GM18519 (cell line): ENCODE measurements around the gene CHST6.
"Not testable (repeated sequence)": the region's sequence is repeated elsewhere in the genome, so short reads cannot be mapped to it uniquely, and the experiment has no call there.

Experiments used
- ATAC-seq: cut with Tn5 transposase; IDR thresholded peaks from one replicate; pipeline ENCODE4 v1.9.1; 2021; ENCODE audit warnings: mild to moderate bottlenecking, moderate library complexity; ENCODE audit not compliant: unreplicated experiment, low FRiP score

CHST6 gene

DNA sequence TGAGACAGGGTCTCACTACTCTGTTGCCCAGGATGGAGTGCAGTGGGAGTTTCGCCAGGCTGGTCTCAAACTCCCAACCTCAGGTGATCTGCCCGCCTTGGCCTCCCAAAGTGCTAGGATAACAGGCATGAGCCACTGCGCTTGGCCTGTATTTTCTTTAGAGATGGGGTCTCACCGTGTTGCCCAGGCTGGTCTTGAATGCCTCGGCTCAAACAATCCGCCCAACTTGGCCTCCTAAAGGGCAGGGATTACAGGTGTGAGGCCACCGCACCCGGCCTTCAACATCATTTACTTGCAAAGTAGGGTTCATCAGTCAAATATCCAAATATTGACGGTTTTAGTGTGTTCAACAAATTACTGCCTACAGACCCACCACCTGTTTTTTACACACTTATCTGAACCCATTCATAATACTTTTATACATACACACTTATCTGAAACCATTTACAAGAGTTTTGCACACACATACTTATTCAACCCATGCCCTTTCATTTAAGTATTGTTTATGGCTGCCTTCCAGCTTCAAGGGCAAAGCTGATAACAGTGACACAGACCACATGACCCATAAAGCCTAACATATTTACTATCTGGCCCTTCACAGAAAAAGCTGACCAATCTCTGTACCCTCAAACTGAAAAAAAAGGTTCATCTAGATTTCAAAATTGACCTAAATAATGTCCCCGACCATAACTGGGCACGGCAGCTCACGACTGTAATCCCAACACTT is 42.6 kb downstream of the CHST6 start:
- ATAC-seq = no peak

DNA sequence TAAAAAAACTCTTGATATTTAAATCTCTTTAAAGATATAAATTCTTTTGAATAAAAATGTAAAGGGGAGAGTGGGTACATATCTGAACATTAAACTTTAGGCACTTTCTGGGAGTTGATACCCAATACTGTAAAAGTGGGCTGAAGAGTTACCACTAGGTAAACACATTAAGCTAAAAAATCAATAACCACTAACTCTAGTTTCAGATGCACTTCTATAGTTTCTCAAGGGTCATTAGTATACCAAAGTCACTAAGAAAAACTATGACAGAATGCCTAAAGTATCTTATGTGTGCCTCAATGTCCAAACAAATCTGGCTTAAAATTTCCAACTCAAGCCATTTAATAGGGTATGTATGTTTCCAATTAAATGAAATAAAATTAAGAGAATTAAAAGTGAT is 48.8 kb downstream of the CHST6 start:
- no peak for ATAC-seq

DNA sequence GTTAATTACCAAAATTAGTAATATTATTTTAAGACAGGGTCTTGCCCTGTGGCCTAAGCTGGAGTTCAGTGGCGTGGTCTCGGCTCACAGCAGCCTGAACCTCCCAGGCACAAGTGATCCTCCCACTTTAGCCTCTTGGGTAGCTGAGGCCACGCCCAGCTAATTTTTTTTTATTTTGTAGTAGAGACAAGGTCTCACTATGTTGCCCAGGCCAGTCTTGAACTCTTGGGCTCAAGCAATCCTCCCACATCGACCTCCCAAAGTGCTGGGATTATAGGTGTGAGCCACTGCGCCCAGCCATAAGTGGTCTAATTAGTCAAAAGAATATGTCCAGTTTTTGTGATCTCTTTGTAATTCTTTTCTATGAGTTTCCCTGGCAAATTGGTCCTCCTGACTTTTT is 49.9 kb downstream of the CHST6 start:
- no peak for ATAC-seq

DNA sequence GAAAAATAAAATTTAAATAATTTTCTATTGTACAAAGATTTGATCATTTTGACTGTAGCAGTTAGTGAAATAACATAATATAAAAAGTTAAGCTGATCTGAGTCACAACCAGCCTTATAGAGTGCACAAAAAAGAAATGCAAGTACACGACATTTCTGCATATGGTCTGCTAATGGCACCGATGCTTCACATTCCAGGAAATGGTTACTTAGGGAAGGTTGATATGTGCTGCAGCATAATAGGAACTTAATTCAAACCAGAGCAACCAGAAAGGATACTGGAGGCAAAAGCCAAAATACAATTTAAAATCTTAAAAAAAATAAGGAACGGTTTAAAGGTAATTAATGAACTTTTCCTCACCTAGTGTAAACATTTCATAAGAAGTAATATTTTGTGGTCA is 51.9 kb downstream of the CHST6 start:
- ATAC-seq = no peak

DNA sequence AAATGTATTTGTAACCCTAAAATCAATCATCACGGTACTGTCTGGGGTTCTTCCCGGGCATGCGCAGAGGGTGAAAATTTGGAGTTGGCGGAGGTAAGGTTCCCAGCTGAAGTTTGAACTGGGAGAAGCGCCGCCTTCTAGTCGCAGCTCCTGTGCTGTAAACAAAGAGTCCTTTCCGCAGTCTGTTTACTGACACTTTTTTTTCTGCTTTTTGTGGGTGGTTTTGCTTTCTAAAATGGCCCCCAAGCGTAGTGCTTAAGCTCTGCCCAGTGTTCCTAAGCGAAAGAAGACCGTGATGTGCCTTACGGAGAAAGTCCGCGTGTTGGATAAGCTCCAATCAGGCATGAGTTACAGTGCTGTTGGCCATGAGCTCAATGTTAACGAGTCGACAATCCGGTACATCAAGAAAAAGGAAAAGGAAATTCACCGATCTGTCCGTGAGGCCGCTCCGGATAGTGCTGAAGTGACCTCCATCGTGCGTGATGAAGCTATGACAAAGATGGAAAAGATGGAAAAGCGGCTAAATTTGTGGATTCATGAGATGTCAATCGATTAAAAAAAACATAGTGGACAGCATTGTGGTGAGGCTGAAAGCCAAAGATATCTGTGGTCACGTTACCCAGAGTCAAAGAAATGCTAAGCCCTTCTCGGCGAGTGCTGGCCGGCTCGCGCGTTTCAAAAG is 61.4 kb downstream of the CHST6 start:
- peak; percentile 45 for ATAC-seq

DNA sequence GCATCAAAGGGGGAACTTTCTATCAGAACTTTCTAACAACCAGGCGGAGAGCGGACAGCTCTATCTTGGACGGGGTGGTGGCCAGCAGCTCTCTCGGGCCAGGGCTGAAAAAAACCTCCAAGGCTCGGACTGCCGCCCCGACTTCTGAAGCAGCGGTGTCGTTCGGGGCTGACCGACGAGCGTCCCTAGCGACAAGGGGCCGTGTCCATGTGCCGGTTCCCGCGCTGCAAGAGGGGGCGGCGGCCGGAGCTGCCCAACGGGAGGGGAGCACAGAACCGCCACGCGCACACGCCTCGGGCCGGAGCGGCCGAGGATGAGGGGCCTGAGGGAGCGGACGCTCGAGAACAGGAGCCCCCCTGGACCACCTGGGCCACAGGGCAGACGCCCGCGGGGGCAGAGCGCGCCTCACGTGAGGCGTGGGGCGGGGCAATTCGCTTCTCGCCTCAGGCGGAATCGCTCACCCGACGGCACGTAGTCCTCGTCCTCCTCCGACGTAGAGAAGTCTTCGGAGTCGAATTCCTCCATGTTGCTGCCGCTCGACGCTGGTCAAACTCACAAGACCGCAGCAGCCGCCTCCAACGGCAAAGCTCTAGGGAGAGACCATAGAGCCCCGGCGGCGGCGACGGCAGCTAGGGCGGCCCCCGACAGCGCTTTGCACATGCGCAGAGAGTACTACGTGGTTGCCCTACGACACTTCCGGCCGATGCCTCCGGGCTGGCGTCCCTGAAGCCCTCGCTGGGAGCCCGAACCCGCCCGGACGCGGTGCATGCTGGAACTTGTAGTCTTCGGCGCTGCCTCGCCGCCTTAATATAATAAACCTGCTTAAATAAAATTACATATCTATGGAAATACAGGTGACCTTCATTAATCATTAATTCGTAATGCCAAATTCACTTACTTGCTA is 62.2 kb downstream of the CHST6 start, which contains the start of gene CFDP1:
CFDP1 (minus strand) TSS at position 676 of the 904 bp plus-strand sequence; CDS start at position 525, 151 bp downstream.
- ATAC-seq = peak; percentile 85

DNA sequence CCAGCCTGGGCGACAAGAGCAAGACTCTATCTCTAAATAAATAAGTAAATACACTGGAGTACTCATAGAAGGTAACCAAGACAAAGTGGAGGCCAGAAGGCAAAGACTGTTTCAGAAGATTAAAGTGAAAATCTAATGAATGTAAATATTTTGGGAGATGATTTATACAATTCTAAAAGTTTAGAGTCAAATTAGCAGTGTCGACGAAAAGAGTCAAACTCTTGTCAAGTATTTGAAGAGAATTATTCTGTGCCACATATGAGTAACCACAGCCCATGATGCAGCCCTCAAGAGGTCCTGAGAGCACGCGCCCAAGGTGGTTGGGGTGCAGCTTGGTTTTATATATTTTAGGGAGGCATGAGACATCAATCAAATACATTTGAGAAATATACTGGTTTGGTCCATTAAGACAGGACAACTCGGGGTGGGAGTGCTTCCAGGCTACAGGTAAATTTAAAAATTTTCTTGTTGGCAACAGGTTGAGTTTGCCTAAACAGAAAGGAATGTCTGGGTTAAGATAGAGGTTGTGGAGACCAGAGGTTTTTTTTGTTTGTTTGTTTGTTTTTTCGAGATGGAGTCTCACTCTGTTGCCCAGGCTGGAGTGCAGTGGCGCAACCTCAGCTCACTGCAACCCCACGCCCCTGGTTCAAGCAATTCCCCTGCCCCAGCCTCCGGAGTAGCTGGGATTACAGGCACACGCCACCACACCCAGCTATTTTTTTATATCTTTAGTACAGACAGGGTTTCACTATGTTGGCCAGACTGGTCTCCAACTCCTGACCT is 65.4 kb downstream of the CHST6 start:
- ATAC-seq = no peak

DNA sequence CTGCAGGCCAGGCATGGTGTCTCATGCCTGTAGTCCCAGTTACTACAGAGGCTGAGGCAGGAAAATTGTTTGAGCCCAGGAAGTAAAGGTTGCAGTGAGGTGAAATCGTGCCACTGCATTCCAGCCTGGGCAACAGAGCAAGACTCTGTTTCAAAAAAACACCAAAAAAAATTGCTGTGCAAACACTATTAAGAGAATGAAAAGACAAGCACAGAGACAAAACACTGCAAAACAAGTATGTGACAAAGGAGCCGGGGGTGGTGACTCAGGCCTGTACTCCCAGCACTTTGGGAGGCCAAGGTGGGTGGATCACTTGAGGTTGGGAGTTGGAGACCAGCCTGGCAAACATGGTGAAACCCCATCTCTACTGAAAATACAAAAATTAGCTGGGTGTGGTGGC is 68.7 kb downstream of the CHST6 start:
- not testable (repeated sequence) for ATAC-seq

DNA sequence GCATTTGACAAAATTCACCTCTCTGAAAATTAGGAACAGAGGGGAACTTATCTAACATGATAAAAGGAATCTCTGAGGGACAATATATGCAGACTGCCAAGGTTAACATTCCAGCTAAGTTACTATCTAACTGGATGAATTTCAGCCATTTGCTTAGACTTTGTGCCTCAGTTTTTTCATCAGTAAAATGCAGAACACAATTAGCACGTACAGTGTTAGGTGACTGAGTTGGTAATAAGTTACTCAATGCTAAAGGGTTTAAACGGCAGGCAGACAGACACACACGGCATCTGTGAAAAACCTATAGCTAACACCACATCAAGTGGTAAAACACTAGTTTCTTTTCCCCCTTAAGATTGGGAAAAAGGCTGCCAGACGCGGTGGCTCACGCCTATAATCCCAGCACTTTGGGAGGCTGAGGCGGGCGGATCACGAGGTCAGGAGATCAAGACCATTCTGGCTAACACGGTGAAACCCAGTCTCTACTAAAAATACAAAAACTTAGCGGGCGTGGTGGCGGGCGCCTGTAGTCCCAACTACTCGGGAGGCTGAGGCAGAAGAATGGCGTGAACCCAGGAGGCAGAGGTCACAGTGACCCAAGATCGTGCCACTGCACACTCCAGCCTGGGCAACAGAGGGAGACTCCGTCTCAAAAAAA is 71.0 kb downstream of the CHST6 start:
- not testable (repeated sequence) for ATAC-seq

DNA sequence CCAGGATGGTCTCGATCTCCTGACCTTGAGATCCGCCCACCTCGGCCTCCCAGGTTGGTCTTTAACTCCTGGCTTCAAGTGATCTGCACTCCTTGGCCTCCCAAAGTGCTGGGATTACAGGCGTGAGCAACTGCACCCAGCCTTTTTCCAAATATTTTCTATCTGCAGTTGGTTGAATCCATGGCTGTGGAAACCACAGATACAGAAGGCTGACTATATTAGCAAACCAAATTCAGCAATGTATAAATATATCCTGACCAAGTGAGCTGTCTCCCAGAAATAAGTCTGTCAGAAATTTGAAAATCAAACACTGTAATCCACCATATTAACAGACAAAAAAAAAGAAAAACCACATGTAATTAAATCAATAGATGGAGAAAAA is 71.5 kb downstream of the CHST6 start:
- no peak for ATAC-seq
